ENCODE data around the gene TESK2.
"Not testable (repeated sequence)": the region's sequence is repeated elsewhere in the genome, so short reads cannot be mapped to it uniquely, and the experiment has no call there.

TESK2 gene

DNA sequence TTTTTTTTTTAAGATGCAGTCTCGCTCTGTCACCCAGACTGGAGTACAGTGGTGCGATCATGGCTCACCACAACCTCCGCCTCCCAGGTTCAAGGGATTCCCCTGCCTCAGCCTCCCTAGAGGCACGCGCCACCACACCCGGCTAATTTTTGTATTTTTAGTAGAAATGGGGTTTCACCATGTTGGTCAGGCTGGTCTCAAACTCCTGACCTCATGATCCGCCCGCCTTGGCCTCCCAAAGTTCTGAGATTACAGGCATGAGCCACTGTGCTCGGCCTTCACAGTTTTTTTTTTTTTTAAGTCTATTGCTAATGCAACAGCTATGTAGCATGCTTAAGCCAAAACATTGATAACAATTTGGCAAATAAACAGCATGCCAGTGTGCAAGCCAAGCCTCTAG, 23.6 kb downstream of the TESK2 start:
- DNase-seq = not testable (repeated sequence)

DNA sequence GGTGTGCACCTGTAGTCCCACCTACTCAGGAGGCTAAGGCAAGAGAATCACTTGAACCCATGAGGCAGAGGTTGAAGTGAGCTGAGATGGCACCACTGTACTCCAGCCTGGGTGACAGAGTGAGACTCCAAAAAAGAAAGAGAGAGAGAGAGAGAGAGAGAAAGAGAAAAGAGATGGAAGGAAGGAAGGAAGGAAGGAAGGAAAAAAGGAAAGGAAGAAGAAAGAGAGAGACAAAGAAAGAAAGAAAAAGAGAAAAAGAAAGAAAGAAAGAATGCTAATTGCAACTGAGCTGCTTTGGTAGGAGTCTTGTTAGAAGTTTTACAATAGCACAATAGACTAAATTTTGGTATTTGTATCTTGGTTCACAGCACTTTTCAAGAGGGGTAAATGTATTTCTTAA, 25.7 kb downstream of the TESK2 start:
- no peak for DNase-seq

DNA sequence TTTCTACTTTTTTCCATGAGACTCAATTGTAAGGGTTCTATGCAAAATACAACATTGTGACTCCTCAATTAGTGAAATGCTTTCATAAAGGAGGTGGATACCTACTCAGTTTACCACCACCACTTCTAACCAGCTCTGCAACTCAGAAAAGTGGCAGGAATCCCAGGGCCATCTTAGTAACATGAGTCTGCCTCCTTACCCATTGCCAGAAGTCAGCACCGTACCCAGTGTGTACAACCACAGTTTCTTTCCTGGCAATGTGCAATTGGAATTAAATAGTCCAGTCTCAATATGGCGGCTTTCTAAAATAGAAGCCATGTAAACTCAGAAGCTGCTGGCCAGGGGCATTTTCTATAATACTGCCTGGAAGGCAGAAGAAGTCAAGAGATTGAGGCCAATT, 32.1 kb downstream of the TESK2 start:
- DNase-seq = no peak

DNA sequence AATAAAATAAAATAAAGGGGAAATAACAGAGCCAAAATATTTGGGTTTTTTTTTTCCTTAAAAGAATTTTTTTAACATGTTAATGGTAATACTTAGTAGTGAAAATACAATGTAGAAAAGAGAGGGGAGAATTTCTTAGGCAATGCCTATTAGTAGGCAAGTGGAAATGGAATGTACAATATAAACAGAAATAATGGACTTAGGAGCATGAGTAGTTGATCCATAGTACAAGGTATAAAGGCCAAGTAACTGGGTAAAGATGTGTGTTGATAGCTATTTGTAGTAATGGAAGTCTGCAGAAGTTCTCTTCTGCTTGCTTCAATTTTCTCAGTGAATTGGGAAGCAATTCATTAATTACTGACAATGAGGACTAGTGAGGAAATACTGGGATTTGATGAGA, 34.4 kb downstream of the TESK2 start:
- DNase-seq = no peak

DNA sequence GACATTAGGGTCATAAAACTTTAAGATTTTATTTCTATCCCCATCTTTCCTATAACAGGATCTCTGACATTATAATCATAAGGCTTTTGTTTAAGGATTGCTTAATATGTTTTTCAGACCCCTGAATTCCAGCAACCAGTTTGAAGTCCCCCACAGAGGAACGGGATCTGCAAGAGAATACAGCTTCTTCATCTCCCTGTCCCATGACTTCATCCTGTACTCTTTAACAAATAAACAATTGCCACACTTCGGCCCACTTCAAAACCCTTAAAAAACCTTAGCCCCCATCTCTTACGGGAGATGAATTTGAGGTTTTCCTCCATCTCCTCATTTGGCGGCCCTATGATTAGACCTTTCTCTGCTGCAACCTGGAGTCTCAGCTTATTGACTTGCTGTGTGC, 35.8 kb downstream of the TESK2 start:
- DNase-seq = no peak

DNA sequence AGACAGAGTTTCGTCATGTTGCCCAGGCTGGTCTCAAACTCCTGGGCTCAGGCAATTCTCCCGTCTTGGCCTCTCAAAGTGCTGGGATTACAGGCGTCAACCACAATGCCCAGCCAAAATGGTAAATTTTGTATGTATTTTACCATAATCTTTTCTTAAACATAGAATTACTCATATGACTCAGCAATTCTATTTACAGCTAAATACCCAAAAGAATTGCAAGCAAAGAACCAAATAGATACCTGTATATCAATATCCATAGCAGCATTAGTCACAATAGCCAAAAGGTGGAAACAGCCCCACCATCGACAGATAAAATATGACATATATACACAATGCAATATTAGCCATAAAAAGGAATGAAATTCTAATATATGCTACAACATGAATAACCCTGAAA, 36.5 kb downstream of the TESK2 start:
- DNase-seq = no peak

DNA sequence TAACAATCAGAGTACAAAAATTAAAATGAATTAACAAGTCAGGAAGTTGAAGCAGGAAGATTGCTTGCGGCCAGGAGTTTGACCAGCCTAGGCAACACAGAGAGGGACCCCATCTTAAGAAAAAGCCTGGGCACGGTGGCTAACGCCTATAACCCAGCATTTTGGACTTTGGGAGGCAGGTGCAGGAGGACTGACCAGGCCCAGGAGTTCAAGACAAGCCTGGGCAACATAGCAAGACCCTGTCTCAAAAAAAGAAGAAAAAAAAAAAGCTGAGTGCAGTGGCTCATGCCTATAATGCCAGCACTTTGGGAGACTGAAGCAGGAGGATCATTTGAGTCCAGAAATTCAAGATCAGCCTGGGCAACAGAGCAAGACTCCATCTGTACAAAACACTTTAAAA, 38.5 kb downstream of the TESK2 start:
- DNase-seq = no peak

DNA sequence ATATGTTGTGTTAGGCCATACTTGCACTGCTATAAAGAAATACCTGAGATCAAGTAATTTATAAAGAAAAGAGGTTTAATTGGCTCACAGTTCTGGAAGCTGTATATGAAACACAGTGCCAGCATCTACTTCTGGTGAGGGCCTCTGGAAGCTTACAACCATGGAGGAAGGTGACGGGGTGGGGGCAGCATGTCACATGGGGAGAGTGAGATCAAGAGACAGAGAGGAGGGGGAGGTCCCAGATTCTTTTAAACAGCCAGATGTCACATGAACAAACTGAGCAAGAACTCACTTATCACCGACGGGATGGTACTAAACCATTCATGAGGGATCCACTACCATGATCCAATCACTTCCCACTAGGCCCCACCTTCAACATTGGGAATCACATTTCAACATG, 42.6 kb downstream of the TESK2 start:
- no peak for DNase-seq

DNA sequence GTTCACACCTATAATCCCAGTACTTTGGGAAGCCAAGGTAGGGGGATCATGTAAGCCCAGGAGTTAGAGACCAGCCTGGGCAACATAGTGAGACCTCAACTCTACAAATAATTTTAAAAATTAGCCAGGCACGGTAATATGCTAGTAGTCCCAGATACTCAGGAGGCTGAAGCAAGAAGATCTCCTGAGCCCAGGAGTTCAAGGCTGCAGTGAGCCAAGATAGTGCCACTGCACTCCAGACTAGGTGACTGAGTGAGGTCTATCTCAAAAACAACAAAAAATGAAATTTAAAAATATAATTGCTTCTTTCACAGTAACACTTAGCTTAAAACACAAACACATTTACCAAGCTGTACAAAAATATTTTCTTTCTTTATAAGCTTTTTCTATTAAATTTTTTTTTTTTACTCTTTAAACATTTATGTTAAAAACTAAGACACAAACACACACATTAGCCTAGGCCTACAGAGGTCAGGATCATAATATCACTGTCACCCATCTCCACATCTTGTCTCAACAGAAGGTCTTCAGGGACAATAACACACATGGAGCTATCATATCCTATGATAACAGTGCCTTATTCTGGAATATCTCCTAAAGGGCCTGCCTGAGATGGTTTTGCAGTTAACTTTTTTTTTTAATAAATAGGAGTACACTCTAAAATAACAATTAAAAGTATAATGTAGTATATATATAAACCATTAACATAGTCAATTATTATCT, 43.9 kb downstream of the TESK2 start:
- DNase-seq = no peak

DNA sequence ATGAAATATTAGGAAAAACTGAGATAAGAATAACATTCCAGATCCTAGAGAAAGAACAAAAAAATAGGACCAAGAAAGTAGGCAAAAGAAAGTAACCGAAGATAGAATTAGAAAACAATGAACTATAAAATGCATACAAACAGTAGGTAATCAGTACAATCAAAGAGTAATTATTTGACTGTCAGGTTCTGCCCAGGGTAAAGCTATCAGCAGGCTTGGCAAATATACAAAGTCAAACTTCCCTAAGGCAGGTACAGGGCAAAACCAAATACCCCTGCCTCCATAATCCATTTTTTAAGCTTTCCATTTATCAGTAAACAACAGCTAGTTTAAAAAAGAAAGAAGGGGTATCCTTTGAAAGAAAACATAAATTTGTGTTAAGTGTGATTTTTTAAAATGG, 44.4 kb downstream of the TESK2 start:
- DNase-seq = no peak

DNA sequence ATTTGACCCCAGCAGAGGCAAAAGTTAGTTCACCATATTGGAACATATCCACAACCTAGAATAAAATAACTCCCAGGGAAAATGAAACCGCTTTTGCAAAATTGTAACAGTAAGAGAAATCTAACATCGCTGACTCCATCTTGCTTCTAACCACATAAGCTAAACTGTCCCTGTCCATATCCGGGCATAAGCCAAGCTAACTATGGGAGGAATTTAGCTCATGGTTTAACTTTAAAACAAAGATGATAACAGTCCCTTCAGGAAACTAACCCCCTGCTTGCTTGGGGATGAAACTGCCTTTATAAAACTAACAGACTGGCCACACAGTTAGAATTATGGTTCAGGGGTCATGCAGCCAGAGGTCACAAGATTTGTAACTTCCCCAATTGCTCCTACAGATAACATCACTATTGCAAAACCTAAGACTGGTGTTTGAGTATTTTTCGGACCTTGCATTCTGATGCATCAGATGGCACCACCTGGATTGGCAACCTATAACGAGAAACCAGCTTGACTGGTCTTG, 46.3 kb downstream of the TESK2 start:
- DNase-seq = no peak

DNA sequence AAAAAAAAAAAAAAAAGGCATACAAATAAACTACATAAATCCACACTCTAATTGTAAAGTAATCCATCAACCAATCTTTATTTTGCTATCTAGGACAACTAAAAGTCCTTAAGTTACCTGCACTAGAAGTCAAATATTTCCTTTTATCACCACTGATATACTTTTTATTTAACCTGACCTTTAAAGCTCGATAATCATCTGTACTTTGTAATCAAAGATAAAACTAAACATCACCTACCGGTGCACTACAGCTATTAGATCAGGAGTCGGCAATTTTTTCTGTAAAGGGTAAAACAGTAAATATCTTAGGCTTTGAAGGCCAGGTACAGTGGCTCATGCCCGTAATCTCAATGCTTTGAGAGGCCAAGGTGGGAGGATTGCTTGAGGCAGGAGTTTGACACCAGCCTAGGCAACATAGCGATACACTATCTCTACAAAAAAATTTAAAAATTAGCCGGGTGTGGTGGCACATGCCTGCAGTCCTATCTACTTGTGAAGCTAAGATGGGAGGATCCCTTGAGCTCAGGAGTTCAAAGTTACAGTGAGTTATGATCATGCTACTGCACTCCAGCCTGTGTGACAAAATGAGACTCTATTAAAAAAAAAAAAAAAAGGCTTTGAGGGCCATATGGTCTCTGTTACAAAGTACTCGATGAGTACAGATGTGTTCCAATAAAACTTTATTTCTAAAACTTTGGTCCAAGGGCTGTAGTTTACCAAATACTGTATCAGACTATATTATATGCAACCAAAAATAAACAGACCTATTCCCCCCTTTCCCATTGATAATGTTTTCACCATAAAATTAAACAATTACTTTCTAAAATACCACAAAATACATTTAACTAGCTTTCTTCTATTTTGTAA, 47.1 kb downstream of the TESK2 start:
- no peak for DNase-seq

DNA sequence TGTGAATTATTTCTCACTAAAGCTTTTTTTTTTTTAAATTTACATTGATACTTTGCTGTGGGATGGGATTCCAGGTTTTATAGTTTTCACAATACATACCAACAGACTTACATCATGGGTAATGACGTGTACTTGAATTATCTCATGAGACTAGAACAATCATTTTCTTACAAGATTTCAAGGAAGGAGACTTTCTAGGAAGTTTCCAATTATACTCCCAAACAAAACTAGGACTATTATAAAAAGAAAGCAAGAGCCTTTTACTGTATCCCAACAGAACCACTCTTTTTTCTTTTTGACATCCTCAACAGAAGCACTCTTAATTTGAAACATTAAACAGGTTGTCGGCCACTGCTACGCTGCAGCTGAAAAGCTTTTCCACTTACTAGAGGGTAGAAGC, 48.7 kb downstream of the TESK2 start:
- no peak for DNase-seq

DNA sequence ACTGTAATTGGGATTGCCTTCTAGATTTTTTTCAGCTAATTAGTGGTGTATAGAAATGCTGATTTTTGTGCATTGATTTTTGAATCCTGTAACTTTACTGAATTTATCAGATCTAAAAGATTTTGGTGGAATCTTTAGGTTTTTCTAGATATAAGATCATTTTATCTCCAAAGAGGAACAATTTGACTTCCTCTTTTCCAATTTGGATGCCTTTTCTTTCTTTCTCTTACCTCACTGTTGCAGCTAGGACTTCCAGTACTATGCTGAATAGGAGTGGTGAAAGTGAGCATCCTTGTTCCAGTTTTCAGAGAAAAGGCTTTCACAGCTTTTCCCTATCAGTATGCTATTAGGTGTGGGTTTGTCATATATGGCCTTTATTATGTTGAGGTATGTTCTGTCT, 53.6 kb downstream of the TESK2 start:
- no peak for DNase-seq

DNA sequence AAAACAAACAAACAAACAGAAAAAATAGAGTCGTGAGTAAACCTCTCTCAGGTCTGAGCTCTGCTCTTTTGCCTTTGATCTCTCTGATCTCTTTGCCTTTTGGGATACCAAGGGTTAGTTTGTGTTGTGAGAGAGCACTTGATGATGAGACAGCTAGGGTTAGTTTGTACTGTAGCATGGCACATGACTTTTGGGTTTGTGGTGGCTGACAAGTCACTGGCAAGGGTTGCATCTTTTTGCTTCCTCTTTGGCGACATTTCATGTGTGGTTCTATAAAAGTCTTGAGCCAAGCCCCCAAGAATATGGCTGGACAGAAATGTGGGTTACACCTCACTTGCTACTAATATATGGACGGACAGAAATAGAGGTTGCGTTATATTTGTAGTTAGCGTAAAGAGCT, 60.5 kb downstream of the TESK2 start:
- no peak for DNase-seq

DNA sequence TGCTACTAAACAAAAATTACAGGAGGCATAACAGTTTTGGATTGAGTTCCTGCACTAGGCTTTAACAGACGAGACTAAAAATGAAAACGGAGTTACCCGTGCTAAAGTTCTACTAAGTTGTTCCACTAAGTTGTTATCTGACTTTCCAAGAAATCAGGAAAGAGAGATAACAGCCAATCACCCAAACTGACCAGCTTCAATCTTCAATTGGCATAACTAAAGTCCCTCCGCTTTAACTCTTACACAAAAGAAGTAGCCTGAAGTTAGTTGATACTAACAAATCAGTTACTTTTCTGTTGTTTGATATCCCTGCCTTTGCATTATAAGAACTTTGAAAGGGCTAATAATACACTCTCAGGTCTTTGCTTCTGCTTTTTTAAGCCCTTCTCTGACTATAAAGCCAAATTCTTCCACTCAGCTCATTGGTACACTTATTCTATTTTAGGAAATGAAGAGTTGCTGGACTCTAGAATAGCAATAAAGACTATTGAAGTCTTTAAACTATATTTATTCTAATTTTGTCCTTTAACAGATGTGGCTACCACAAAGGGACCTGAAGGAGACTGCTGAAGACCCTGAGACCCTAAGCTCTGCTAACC, 61.3 kb downstream of the TESK2 start:
- no peak for DNase-seq

DNA sequence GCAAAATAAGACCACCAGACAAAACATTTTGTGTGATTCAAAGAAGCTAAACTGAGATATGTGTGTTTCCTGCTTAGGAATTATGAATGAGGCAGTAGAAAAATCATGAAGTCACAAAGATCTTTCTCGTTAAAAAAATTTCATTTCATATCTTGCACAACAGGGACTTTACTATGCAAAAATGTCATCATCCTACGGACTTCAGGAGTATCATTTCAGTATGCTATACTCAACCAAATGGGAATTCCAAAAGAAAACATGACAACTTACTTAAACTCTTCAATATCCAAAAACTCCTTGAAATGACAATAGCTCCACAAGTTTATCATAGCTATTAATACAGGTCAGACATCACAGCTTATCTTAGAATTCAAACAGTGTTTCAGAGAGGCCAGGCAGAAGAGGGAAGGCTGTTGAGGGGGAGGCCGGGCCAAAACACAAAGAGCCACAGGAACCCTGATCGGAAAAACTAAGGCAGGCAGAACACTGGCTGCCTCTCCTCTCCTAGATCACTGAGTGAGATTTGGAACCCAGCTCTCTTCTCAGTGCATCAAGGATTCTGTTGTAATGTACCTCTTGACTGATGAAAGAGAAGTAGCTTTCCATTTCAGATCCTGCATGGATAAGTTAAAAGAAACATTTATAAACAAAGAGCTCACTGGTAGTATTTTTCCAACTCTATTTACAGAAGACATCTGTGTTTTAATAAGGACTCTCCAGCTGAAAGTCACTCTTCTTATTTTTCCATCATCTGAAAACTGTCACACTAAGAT, 66.9 kb downstream of the TESK2 start:
- DNase-seq = no peak

DNA sequence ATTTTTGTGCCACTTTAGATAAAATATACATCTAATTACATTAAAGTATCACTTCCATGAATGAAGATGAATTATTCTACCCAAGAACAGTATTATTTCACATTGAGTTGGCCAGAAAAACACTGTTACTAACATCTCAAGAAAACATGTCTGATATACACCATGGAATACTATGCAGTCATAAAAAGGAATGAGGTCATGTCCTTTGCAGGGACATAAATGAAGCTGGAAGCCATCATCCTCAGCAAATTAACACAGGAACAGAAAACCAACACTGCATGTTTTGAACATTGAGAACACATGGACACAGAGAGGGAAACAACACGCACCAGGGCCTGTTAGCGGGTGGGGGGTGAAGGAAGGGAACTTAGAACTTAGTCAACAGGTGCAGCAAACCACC, 69.0 kb downstream of the TESK2 start:
- no peak for DNase-seq

DNA sequence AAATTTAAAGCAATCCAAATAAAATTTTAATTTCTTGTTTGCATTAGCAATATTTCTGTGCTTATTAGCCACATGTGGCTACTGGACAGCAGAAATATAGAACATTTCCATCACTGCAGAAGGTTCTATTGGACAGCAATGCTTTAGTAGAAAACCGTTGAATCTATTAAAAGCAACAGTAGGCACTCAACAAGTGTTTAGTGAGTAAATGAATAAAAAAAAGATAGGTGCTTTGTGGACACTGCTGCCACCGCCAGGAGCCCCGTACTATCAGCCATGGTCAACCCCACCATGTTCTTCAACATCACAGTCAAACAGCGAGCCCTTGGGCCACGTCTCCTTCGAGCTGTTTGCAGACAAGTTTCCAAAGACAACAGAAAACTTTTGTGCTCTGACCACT, 76.2 kb downstream of the TESK2 start:
- DNase-seq = no peak

DNA sequence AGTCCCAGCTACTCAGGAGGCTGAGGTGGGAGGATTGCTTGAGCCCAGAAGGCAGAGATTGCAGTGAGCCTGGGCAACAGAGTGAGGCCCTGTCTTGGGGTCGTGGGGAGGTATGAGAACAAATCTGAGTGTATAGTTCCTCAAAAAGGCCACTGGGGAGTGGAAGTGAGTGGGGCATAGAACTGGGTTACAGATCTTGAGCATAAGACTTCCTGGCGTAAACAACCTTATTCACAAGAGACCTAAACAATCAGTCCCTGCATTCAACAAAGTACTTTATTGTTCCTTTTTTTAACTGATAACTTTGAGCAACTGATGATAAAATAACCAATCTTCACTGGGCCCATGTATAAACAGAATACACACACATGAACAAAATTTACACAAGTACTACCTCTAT, 78.1 kb downstream of the TESK2 start:
- DNase-seq = no peak

DNA sequence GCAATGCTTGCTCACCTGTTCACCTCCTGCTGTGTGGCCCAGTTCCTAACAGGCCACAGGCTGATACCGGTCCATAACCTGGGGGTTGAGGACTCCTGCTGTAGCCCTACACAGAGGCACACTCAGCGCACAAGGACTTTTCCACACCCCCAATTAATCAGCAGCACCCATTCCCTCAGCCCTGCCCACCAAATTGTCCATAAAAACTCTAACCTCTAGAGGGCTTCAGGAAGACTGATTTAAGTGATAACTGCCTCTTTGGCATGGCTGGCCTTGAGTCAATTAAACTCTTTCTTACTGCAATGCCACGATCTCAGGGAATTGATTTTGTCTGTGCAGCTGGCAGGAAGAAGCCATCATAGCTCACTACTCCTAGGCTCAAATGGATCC, 79.5 kb downstream of the TESK2 start:
- no peak for DNase-seq

DNA sequence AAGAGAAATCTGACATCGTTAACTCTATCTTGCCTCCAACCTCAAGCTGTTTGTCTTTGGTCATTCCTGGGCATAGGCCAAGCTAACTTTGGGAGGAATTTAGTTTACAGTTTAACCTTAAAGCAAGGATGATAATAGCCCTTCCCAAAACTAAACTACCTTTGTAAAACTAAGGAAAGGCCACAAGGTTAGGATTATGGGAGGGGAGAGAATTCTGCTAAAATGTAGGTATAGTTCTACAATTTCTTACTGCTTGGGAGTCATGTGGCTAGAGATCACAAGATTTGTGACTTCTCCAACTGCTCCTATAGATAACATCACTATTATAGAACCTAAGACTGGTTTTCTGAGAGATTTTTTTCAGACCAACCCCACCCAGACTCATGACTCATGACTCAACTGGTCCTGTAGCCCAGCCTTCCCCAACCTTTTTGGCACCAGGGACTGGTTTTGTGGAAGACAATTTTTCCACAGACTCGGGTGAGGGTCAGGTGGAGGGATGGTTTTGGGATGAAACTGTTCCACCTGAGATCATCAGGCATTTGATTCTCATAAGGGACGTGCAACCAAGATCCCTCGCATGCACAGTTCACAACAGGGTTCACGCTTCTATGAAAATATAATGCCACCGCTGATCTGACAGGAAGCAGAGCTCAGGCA, 80.0 kb downstream of the TESK2 start:
- no peak for DNase-seq

DNA sequence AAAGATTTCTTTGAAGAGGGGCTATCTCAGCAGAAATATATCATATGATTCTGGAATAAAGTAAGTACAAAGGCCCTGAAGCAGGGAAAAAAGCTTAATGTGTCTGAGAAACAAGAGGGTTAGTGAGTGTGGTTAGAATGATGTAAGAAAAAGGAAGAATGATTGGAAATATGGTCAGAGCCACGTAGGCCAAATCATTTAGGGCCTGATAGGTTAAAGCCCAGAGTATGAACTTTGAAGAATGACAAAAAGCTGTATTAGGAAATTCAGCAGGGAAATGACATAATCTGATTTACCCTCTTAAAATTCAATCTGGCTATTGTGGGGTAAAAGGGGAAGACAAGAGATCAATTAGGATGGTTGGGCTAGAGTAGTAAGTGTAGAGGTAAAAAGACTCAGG, 81.7 kb downstream of the TESK2 start:
- DNase-seq = no peak
